ENCODE results near the gene OR10V1.

OR10V1 gene

DNA sequence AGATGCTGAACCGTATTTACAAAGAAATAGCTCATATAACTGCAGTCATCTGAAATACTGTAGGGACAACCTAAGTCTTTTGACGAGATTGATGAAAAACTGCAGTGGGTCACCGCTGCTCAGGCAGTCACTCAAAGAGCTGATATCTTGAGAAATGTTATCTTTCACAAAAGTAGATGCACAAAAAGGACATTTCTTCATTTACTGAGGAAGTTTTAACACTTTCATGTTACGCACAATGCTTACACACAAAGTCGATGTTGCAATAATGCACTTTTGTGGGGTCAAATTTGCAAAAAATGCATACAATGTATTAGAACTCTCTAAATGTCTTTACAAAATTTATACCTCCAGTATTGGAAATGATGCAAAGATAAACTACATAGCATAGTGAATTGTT is 16.2 kb upstream of the OR10V1 start:
- TF ChIP-seq, protein P1, sequence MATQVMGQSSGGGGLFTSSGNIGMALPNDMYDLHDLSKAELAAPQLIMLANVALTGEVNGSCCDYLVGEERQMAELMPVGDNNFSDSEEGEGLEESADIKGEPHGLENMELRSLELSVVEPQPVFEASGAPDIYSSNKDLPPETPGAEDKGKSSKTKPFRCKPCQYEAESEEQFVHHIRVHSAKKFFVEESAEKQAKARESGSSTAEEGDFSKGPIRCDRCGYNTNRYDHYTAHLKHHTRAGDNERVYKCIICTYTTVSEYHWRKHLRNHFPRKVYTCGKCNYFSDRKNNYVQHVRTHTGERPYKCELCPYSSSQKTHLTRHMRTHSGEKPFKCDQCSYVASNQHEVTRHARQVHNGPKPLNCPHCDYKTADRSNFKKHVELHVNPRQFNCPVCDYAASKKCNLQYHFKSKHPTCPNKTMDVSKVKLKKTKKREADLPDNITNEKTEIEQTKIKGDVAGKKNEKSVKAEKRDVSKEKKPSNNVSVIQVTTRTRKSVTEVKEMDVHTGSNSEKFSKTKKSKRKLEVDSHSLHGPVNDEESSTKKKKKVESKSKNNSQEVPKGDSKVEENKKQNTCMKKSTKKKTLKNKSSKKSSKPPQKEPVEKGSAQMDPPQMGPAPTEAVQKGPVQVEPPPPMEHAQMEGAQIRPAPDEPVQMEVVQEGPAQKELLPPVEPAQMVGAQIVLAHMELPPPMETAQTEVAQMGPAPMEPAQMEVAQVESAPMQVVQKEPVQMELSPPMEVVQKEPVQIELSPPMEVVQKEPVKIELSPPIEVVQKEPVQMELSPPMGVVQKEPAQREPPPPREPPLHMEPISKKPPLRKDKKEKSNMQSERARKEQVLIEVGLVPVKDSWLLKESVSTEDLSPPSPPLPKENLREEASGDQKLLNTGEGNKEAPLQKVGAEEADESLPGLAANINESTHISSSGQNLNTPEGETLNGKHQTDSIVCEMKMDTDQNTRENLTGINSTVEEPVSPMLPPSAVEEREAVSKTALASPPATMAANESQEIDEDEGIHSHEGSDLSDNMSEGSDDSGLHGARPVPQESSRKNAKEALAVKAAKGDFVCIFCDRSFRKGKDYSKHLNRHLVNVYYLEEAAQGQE (IDR thresholded peaks at IDR 0.05; ENCODE audit: insufficient read depth in 1 of 2, low read depth in 2 of 2, low read length in 2 of 2) = no peak
- TF ChIP-seq TAF1 (IDR thresholded peaks at IDR 0.05; ENCODE audit: borderline replicate concordance, insufficient read depth, low read length) (no peak), FOXP2 (optimal IDR thresholded peaks at IDR 0.05; ENCODE audit: borderline replicate concordance, extremely low read depth, extremely low read length, insufficient read depth) (no peak), SIN3A (IDR thresholded peaks at IDR 0.05; ENCODE audit: borderline replicate concordance, insufficient read depth, low read length) (no peak), POLR2AphosphoS5 (IDR thresholded peaks at IDR 0.05; ENCODE audit: low read depth, low read length) (no peak)

DNA sequence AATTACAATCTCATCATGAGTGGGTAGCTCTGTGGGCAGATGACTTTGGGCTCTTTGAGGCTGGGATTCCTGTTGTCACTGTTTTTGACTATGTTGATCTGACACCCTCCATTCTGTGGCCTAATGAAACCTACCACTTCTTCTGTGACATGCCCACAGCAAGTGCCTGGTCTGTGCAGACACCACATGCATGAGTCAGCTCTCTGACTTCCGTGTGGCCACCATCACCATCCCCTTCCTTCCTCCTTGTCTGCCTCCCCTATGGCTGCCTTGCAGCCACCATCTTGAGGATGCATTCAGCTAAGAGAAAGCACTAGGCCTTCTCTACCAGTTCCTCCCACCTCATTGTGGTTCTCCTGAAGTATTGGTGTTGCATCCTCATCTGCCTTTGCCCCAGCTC is 15.3 kb upstream of the OR10V1 start:
- TF ChIP-seq POLR2AphosphoS5 (IDR thresholded peaks at IDR 0.05; ENCODE audit: low read depth, low read length) (no peak), TAF1 (IDR thresholded peaks at IDR 0.05; ENCODE audit: borderline replicate concordance, insufficient read depth, low read length) (no peak), FOXP2 (optimal IDR thresholded peaks at IDR 0.05; ENCODE audit: borderline replicate concordance, extremely low read depth, extremely low read length, insufficient read depth) (no peak), SIN3A (IDR thresholded peaks at IDR 0.05; ENCODE audit: borderline replicate concordance, insufficient read depth, low read length) (no peak)
- TF ChIP-seq, protein P1 (IDR thresholded peaks at IDR 0.05; ENCODE audit: insufficient read depth in 1 of 2, low read depth in 2 of 2, low read length in 2 of 2) = no peak

DNA sequence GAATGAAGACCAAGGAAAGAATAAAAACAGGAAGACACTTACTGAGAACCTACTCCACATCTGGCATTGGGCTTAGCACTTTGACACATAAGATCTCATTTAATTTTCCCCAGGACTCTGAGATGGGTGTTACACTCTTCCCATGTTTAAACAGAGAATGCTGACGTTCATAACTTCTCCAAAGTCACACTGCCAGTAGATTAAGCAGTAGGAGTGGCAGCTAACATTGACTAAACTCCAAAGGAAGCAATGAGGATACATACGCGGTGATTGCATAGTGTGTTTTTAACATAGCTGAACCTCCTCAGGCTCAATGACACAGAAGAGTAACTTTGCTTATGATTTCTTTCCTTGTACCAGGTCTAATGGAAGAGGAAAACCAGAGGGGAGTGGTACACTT is 14.5 kb upstream of the OR10V1 start:
- TF ChIP-seq SIN3A (IDR thresholded peaks at IDR 0.05; ENCODE audit: borderline replicate concordance, insufficient read depth, low read length) = no peak
- TF ChIP-seq TAF1 (IDR thresholded peaks at IDR 0.05; ENCODE audit: borderline replicate concordance, insufficient read depth, low read length) = no peak
- TF ChIP-seq, protein P1 (IDR thresholded peaks at IDR 0.05; ENCODE audit: insufficient read depth in 1 of 2, low read depth in 2 of 2, low read length in 2 of 2) = no peak
- no peak for TF ChIP-seq POLR2AphosphoS5 (IDR thresholded peaks at IDR 0.05; ENCODE audit: low read depth, low read length)
- TF ChIP-seq FOXP2 (optimal IDR thresholded peaks at IDR 0.05; ENCODE audit: borderline replicate concordance, extremely low read depth, extremely low read length, insufficient read depth) = no peak

DNA sequence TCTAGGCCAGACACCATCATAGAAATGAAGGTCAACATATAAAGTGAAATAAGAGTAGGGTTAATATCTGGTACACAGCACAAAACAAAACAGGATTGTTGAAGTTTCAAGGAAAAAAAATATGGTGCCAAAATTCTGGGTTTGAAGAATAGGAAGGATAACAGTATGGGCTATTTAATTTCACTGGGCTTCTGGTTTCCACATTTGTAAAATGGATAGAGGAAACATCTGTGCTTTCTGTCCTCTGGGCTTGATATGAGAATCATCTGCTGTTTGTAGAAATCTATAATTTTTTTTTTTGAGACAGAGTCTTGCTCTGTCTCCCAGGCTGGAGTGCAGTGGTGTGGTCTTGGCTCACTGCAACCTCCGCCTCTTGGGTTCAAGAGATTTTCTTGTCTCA is 13.8 kb upstream of the OR10V1 start:
- TF ChIP-seq POLR2AphosphoS5 (IDR thresholded peaks at IDR 0.05; ENCODE audit: low read depth, low read length) = no peak
- TF ChIP-seq SIN3A (IDR thresholded peaks at IDR 0.05; ENCODE audit: borderline replicate concordance, insufficient read depth, low read length) = no peak
- TF ChIP-seq, protein P1 (IDR thresholded peaks at IDR 0.05; ENCODE audit: insufficient read depth in 1 of 2, low read depth in 2 of 2, low read length in 2 of 2) = no peak
- TF ChIP-seq TAF1 (IDR thresholded peaks at IDR 0.05; ENCODE audit: borderline replicate concordance, insufficient read depth, low read length) = no peak
- no peak for TF ChIP-seq FOXP2 (optimal IDR thresholded peaks at IDR 0.05; ENCODE audit: borderline replicate concordance, extremely low read depth, extremely low read length, insufficient read depth)

DNA sequence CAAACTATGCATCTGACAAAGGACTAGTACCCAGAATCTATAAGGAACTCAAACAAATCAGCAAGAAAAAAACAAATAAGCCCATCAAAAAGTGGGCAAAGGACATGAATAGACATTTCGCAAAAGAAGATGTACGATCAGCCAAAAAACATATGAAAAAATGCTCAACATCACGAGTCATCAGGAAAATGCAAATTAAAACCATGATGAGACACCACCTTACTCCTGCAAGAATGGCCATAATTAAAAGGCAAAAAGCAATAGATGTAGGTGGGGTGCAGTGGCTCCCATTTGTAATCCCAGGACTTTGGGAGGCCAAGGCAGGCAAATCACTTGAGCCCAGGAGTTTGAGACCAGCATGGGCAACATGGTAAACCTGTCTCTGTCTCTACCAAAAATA is 10.4 kb upstream of the OR10V1 start:
- TF ChIP-seq FOXP2 (optimal IDR thresholded peaks at IDR 0.05; ENCODE audit: borderline replicate concordance, extremely low read depth, extremely low read length, insufficient read depth) (no peak), TAF1 (IDR thresholded peaks at IDR 0.05; ENCODE audit: borderline replicate concordance, insufficient read depth, low read length) (no peak), POLR2AphosphoS5 (IDR thresholded peaks at IDR 0.05; ENCODE audit: low read depth, low read length) (no peak), SIN3A (IDR thresholded peaks at IDR 0.05; ENCODE audit: borderline replicate concordance, insufficient read depth, low read length) (no peak)
- TF ChIP-seq, protein P1 (IDR thresholded peaks at IDR 0.05; ENCODE audit: insufficient read depth in 1 of 2, low read depth in 2 of 2, low read length in 2 of 2) = no peak

Data from PFSK-1 (cell line).